NK-92 (cell line): ENCODE measurements around the gene COX5B.

Experiments
- DNase-seq: peaks from one replicate; lab custom pipeline; 2025; ENCODE audit not compliant: unreplicated experiment; lab: John Stamatoyannopoulos, UW

COX5B gene

DNA sequence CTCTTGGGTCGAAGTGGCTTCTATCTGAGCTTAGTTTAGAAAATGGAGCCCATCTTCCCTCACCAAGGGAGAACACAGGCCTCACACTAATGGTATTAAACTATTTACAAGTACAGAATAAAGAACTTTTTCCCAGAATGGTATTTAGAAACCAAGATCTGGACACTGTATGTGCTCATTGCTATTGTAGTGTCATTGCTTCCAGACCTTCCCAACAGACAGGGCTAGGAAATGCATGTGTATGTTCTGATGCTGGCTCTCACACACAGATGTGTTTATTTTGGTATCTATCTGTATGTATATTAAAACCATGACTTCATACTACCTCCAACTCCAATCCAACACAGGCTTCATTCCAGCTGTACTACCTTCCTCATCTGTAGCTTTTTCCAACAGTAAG is 8.0 kb downstream of the COX5B start:
- no peak for DNase-seq

DNA sequence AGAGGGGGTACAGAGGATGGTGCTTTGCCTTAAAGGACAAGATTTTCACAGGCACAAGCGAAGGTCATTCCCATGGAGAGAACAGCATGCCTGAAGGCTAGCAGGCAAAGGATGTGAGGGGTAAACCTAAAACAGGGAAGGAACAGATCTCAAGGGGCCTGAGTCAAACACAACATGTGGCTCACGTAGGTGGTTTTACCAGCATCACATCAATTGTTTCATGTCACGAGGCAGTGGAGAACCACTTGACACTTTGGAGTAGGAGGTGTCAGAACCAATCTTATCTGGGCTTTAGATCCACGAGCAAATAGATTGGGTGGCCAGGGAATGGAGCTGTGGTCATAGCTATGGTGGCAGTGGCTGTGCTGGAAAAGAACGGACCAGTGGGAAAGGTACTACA is 8.4 kb downstream of the COX5B start:
- DNase-seq, result no peak

DNA sequence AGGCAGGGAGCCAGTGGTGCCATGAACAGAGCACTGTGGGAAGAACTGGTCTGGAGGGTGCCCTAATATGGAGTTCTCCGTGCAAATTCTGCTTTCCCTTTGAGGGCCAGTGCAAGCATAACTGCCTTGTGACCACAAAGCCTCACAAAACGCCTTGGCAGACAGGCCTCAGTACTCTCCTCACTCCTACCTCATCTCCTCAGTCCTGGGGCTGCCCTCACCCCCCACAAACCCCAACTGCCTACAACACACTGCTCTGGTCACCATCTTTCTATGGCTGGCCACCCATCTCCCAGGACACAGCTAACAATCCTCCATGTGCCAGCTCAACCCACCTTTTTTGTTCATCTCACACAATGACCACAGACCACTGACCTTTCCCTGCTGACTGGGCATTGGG is 8.9 kb downstream of the COX5B start:
- no peak for DNase-seq

DNA sequence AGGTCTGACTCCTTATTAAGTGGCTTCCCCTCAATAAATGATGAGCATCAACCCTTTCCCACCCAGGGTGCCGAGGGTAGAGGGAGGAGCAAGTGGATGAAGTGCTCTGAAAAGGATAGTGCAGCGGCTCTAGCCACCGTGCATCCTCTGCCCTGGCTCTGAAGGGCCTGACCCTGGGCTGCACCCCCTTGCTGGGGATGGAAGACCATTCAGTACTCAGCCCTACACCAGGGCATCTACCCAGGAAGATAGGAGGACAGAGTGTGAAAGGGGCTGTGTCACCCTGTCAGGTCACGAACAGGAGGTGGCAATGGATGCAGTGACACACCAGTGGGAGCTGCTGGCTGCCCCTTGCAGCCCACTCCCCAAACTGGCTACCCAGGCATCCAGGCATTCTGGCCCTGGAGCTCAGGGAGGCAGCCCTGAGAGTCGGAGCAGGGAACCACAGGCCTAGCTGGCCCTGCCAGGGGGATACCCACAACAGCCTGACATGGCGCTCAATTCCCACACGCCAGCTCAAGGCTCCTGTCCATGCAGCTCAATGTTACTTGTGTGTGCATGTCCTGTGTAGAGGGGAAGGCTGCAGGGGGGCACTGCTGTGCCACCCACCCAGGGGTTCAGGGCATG is 10.4 kb downstream of the COX5B start:
- no peak for DNase-seq

DNA sequence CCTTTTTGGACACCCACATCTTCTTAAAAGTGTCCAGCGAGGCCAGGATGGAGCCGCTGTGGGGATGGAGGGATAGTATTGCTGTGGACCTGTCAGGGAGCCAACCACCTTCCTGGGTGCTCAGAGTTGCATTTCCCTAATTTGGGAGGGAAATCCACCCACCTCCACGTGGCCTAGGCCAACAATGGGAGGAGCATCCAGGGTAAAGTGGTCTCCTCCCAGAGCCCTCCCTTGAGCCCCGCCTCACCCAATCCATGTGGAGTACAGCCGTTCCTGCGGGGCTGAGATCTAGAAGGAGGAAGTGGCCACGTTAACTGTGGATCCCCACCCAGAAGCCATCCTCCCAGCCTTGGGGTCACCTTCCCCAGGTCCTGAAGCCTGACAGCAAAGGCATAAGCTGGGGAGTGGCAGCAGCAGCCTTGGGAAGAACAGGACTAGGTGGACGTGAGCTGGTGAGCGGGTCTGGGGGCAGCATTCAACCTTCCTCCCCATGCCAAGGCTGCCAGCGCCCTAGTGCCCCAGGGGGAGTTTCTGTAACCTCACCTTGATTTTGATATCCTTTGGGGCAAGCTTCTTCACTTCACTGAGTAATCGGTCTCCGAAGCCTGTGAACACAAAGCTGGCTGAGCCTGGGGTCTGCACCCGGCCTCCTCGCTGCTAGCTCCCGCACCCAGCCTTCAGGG is 11.2 kb downstream of the COX5B start:
- no peak for DNase-seq

DNA sequence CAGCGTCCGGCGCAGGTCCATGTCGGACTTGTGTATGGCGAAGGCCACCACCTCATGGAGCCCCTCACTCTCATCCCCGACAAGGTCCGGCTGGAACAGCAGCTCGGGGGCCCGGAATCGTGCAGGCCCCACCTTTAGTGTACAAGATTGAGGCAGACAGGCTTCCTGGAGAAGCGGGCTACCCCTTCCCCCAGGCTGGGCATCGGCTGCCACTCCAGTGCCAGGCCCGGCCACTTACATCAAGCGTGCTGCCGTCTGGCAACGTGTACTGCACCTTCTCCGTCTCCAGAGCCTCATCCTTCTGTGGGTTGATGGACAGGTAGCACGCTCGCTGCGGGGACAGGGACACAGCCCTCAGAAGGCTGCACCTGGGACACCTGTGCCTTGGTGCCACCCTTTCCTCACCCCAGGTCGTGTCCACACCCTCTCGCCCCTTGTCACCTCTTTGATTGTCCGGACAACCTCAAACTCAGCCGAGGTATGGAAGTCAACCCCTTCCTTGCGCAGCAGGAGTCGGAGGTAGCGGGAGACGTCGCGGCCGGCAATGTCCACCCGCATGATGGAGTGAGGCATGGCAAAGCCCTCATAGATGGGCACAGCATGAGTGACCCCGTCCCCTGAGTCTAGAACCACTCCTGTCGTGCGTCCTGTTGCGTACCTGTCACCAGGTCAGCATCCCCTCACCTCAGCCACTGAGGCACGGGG is 12.3 kb downstream of the COX5B start:
- no peak for DNase-seq

DNA sequence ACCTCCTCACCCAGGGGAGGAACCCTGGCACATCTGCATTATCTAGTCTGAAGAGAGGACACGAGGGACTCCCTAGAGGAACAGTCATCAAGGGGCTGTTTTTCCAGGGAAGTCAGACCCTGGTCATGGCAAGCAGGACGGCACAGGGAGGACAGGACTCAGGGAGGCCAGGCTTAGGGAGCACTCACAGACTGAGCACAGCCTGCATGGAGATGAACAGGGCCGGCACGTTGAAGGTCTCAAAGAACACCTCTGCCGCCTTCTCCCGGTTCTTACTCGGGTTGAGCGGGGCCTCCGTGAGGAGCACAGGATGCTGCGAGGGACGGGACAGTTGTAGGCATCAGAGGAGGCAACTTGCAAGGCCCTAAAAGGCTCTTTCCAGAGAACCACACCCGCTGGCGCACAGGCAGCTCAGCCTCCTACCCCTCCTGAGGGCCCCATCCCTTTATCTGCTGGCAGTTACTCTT is 12.9 kb downstream of the COX5B start:
- no peak for DNase-seq

DNA sequence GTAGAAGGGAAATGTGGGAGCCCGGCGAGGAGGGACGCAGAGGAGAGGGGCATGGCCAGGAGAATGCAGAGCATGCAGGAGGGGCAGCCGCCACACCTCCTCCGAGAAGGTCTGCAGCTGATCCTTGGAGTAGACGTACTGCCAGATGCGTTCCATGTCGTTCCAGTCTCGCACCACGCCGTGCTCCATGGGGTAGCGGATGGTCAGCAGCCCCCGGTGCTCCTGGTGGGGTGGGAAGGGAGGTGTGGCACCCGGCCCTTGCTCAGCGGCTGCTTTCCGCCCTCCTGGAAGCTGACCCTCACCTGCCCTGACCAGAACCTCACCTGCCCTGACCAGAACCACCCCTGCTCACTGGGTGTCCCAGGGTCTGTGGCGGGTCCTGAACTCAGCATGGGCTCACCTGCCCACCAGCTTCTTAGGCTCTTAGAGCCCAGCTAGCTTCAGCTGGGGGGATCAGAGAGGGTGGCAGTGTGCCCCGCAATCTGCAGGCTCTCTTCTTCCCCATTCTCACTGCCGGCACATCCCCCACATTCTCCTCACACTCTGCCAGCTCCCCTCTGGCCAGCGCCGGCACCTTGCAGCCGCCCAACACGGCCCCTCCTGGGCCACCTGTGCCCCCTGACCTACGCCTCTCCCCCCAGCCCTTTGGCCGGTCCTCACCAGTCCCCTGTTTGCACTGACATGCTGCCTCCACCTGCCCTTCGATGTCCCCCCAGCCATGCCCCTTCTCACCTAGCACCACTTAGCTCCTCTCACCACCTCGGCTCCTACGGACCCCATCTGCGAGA is 13.6 kb downstream of the COX5B start:
- DNase-seq, result no peak

DNA sequence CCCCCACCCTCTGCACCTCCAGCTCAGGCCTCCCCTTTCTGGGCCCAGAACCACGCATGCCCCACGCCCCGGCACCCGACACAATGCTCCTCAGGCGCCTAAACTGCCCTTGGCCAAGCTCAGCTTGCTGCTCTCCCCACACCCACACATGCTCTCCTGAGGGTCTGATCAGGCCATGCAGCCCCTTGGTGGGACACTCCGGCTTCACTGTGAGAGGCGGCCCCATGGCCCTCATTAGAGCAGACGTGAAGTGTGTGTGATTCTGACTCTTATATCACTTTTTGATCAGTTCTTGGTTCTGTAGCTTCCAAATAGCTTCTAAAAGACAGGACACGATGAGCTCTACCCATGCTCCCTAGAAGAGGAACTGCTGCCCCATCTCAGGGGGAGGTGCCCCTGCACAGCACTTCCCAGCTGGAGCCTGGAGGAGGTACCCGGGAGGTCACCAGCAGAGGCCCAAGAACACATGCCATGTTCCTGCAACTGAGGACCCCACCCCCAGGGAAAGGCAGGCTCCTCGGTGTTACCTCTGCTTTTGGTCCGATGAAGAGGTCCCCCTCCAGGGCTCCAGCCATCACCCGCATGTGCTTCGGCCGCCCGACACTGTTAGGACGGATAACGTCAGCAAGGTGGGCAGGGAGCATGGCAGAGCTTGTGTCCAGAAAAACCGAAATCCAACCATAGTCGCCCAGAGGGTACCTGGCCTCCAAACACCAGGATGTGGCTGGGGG is 14.3 kb downstream of the COX5B start:
- DNase-seq, result no peak

DNA sequence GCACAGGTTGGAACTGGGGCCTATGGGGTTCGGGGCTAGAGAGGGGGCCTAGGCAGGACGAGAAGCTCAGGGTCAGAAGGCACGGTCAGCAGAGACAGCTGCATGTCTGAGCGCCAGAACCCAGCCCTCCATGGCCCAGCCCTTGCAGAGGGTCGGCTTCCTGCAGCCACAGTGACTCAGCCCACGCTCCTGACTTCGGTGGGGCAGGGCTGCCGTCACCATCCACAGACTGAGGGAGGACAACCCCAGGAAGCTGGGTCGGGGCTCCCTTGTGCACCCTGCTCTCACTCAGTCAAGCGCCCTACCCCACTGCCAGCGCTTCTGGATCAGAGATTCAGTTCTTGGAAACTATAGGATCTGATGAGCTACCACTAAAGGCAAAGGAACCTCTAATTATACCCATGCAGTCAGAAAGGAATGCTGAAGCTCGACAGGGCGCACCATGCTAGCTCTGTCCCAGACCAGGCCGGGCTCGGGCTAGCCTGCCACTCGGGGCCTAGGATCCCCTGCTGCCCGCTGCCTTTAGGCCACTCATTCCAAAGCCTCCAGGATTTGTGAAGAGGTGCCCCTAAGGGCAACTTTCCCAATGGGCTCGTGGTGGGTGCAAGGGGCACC is 15.0 kb downstream of the COX5B start:
- no peak for DNase-seq

DNA sequence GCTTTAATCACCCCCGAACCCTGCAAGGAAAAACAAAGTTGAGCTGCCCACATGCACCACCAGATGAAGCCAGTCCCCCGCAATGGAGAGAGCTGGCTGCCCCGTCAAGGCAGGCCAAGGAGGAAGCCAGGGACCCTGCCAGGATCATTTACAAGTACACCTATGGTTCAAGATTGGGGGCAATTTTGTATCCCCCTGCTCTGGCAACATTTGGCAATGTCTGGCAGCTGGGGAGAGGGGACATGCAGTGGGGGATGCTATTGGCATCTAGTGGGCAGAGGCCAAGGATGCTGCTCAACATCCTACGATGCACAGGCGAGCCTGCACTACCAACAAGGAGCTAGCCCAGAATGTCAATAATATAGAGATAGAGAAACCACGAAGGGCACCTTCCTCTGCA is 16.1 kb downstream of the COX5B start:
- no peak for DNase-seq

DNA sequence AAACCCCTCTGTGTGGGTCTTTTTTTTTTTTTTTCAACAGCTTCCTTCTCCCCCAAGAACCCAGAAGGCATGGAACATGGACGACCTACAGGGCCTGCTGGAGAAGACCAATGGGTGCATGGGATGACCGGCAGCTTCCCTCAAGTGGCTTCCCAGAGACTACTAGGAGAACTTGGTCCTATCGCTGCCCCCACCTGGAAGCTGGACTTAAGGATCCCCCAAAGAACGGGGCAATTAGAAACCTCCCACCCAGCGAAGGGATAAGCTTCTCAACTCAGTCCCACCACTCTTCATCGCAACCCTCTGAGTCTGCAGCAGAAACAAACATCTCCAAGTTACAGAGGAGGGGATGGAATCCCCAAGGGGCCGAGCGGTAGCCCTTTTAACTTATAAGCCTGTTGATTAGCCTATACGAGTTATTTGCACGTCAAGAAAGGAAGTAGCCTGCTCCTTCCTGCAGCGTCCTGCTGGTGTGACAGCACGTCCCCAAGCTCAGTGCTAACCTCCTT is 16.6 kb downstream of the COX5B start:
- no peak for DNase-seq

DNA sequence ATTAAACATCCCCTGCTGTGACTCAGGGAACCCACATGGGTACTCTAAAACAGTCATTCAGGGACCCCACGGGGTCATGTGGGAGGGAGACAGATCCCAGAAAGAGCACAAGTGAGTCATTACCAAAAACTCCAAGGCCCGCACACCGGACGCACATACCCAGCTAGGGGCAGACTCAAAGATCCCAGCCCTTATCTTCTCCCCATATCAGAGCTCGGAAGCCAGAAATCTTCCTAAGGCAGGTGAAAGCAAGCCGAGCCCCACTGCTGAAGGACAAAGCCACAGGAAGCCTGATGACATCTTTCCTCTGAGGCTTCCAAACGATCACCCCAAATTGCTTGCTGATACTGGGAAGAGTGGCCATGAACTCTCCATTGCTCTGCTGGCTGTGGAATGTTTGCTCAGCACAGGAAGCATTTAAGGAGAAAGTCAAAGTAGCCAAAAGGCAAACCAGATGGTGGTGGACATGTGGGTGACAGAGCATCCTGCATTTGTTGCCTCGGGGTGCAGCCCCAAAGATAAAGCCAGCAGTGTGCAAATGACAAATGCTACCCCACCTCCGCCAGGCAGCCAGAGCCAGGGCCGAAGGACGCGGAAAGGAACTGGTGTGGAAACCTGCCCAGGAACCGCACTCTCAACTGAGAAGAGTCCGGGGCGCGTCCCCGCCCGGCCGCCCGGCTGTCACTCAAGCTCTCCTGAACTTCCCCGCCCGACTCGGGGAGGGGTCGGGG is 17.2 kb downstream of the COX5B start:
- no peak for DNase-seq

DNA sequence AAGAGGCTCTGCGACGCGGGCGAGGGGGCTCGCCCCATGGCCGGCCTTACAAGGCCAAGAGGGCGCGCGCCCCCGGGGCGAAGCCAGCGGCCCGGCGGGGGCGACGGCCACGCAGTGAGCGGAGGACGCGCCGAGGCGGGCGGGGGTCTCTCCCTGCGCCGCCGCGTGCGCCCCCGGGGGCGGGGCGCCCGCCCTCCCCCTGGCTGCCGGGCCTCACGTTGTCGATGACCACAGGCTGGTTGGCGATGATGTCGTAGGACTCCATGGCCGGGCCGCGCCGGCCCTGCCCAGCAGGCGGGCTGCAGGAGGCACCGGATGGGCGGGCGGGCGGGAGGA is 17.7 kb downstream of the COX5B start:
- DNase-seq, result no peak

DNA sequence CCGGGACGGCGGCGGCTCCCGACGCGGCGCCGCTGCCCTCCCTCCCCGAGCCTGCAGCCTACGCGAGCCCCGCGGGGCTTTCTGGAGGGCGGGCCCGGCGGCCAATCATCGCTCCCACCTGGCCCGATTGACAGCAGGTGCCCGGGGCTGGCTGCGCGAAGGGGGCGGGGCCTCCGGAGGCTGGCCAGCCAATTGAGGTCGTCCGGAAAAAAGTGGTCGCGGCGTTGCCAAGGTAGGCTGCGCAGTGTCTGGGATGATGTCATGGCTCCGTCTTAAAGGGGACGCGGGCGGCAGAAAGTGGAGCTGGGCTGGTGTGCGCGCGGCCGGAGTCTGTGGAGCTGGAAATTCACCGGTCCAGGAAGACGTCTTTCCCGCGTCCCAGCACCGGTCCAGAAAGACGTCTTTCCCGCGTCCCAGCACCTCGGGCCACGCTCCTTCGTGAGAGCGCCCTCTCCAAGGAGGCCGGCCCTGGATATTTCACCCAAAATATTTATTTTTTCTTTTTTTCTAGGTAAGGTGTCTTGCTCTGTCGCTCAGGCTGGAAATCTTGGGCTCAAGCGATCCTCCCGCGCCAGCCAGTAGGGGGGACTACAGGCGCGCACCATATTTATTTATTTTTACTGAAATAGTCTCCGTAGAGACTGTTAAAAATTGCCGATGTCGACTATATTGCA is 18.2 kb downstream of the COX5B start, which contains the start of gene ACTR1B:
TSS of gene ACTR1B (minus strand) at position 83 of the 674 bp plus-strand sequence. CDS start 154 bp downstream, outside the sequence.
- peak; percentile 81 for DNase-seq

DNA sequence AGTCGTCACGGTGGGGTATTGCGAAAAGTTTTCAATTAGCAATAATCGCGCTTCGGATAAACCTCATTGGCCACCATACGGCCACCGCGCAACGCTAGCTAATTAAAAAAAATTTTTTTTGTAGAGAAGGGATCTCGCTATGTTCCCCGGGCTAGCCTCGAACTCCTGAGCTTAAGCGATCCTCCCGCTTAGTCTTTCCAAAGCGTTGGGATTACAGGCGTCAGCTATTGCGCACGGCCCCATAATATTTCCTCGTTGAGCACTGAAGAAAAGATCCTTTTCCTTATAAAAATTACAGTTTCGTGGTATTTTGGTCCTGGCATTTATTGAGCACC is 18.7 kb downstream of the COX5B start:
- no peak for DNase-seq

DNA sequence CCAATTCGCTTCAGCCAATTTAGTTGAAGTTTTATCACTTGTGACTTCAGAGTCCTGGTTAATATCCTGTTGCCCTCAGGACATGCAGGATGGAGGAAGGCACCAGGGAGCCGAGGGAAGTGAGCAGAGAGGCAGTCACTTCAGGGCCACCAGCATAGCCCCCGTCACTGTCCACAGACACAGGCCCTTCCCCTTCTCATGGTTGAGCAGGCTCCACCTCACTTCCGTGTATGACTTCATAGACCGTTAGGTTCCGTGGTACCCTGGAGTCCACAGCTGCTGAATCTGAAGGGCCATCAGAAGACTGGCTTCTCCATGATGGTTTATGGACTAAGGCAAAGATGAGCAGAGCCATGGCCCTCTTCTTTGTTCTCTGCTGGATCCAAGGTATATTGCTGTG is 23.6 kb downstream of the COX5B start, which contains the start of gene C2orf92:
TSS of gene C2orf92 (plus strand) at position 266 of the 400 bp plus-strand sequence. CDS start at position 342, 76 bp downstream.
- no peak for DNase-seq

DNA sequence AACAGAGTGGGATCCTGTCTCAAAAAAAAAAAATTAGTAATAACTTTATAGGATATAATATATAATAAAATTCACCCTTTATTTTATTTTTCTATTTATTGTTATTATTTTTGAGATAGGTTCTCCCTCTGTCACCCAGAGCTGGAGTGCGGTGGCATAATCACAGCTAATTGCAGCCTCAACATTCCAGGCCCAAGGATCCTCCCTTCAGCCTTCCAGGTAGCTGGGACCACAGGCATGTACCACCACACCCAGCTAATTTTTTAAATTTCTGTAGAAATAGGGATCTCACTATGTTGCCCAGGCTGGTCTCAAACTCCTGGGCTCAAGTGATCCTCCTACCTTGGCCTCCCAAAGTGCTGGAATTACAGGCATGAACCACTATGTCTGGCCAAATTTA is 24.6 kb downstream of the COX5B start:
- DNase-seq, result no peak

DNA sequence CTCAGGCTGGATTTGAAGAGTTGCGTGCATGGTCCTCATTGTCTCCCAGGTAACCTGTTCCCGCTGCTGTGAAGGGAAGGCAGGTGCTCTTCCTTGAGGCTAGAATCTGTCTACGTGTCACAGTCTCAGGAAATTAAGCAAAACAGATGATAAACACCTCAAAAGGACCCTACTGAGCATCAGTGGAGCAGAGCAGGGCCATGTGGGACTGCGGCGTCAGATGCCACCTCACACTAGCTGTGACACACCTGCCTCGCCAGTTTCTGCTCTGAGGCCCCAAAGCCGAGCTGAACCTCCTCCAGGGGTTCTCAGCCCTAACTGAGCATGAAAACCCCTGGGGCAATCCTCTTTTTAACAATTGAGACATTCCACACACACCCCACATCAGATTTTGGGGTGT is 25.7 kb downstream of the COX5B start:
- DNase-seq, result no peak
